BE2C (cell line): ENCODE data around the gene ANKFN1.

Experiments
- DNase-seq: peaks from one replicate; pipeline ENCODE4 v3.0.0-alpha.2; 2020
- H3K27me3 ChIP-seq: fragments of 250-450 bp; sonication (Bioruptor Pico); 2 replicates; pipeline ENCODE4 v1.5.1; 2020; ENCODE audit warnings: mild to moderate bottlenecking
- H3K36me3 ChIP-seq: fragments of 250-450 bp; sonication (Bioruptor Pico); 2 replicates; pipeline ENCODE4 v1.5.1; 2020; ENCODE audit warnings: mild to moderate bottlenecking
- H3K4me1 ChIP-seq: fragments of 250-450 bp; sonication (Bioruptor Pico); 2 replicates; pipeline ENCODE4 v1.5.1; 2020
- H3K4me3 ChIP-seq: 2 replicates; pipeline ENCODE4 v1.5.1; 2011; ENCODE audit warnings: low read depth, low read length
- H3K9me3 ChIP-seq: fragments of 250-450 bp; sonication (Bioruptor Pico); 2 replicates; pipeline ENCODE4 v1.5.1; 2020
- TF ChIP-seq, protein P1 (sequence below): IDR thresholded peaks from 2 replicates; pipeline ENCODE4 v1.5.1; 2012; ENCODE audit warnings: mild to moderate bottlenecking, low read depth, low read length

The ANKFN1 gene

DNA sequence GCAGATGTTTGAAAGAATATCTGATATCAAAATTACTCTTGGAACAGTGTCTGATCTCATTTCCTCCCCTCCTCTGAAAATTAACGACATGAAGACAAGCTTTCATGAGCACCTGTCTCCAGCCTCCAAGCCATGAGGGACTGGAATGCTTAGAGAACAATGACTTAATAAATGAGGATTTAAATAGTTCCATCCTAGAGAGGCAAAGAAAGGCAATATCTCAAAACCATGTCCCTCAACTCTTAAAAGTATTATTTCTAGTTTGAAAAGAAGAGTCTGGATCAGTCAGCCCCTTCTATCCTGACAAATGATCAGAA is 137.5 kb downstream of the ANKFN1 start:
- Histone ChIP-seq H3K36me3 (no peaks in the 10 kb centered on the region), H3K4me3 (no peak overlapping the region), H3K4me1 (no peaks in the 10 kb centered on the region), H3K9me3 (no peaks in the 10 kb centered on the region), H3K27me3 (no peaks in the 10 kb centered on the region)
- DNase-seq, result no peak
- TF ChIP-seq, protein P1, sequence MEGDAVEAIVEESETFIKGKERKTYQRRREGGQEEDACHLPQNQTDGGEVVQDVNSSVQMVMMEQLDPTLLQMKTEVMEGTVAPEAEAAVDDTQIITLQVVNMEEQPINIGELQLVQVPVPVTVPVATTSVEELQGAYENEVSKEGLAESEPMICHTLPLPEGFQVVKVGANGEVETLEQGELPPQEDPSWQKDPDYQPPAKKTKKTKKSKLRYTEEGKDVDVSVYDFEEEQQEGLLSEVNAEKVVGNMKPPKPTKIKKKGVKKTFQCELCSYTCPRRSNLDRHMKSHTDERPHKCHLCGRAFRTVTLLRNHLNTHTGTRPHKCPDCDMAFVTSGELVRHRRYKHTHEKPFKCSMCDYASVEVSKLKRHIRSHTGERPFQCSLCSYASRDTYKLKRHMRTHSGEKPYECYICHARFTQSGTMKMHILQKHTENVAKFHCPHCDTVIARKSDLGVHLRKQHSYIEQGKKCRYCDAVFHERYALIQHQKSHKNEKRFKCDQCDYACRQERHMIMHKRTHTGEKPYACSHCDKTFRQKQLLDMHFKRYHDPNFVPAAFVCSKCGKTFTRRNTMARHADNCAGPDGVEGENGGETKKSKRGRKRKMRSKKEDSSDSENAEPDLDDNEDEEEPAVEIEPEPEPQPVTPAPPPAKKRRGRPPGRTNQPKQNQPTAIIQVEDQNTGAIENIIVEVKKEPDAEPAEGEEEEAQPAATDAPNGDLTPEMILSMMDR, result no peak

DNA sequence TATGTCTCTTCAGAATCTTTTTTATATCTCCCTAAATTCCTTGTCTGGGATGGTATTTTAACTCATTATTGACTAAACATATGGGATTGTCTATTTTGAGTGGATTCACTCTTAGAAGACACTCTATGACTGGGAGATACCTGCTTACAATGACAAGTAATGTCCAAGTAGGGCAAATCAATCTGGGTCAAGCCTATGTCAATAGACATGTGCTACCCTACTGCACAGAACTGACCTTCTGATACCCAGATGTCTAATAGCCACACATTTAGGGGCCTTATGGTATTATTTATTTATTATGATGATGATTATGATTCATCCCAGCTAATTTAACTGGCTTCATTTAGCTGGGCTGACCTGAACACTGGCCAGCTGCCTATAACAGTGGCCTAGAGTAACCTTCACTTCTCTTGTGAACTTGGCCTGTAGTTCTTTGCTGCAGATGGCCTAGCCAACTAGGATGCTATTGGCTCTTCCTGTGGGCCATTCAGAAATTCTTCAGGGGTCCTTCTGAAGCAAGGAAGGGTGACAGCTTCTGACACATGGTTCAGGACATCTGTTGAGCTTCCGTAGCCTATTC is 138.0 kb downstream of the ANKFN1 start:
- H3K4me1 ChIP-seq, result no peaks in the 10 kb centered on the region
- DNase-seq, result no peak
- TF ChIP-seq, protein P1, result no peak
- H3K4me3 ChIP-seq, result no peak overlapping the region
- no peaks in the 10 kb centered on the region for H3K9me3 ChIP-seq
- H3K27me3 ChIP-seq, result no peaks in the 10 kb centered on the region; the same call in 1 of the 2 replicates
- no peaks in the 10 kb centered on the region for H3K36me3 ChIP-seq

DNA sequence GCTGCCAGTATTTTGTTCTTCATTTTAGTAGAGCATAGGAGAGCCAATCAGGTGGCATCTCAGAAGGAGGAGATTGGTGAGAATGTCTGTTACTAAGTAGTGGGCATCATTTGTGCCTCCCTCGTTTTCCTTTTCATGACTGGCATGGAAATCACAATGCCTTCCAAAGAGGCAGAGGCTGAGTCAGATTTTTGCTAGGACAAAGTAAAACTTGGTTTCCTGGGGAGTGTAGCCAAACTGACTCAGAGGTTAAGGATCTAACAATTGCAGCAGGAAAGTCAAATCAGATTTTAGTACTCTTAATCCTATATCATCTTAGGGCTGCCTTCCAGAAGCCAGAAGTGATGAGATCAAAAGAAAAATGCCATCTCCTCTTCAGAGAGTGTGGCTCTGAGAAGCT is 138.7 kb downstream of the ANKFN1 start:
- no peaks in the 10 kb centered on the region for H3K9me3 ChIP-seq
- peaks cover under 1% of the 10 kb centered on the region; the same call in 1 of the 2 replicates for H3K27me3 ChIP-seq
- no peak overlapping the region for H3K4me3 ChIP-seq
- no peaks in the 10 kb centered on the region for H3K36me3 ChIP-seq
- no peaks in the 10 kb centered on the region for H3K4me1 ChIP-seq
- DNase-seq, result no peak
- TF ChIP-seq, protein P1, result no peak

DNA sequence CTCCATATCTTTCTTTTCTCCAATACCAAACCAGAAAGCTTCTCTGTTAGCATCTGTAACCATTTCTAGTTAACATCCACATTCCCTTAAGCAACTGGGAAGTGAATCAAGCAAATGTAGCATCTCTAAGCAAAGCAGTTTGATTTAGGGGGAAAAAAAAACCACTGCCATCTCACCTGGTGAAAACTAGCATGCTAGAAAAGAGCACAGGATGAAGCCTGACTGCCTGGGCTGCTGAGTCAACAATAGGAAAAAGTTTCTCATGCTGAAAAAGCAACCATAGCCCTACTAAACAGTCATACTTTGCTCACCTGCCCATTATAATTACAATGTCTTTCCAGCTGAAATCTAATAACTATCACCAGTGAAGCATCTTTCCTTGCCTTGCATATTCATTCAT is 139.3 kb downstream of the ANKFN1 start:
- Histone ChIP-seq H3K4me3 (no peak overlapping the region), H3K9me3 (no peaks in the 10 kb centered on the region), H3K27me3 (peaks cover 7% of the 10 kb centered on the region; the same call in 1 of the 2 replicates), H3K36me3 (no peaks in the 10 kb centered on the region), H3K4me1 (no peaks in the 10 kb centered on the region)
- DNase-seq, result no peak
- TF ChIP-seq, protein P1, result no peak

DNA sequence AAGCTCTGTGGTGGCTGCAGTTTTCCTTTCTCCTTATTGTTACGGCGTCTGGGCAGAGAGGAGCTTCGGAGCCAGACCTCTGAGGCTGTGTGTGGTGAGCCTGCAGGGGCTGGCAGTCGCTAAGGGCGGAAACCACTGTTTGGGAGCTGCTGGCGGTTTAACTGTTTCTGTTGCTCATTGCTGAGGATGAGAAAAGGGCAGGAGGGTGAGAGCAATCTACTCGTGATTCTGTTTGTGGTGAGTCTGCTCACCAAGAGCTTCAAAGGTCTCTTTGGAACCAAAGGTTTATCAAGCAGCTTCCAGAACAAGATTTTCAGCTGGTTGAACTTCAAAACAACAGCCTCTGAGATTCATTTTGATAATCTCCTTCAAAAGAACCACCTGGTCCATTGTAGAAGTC is 143.9 kb downstream of the ANKFN1 start:
- TF ChIP-seq, protein P1, result no peak
- no peak for DNase-seq
- H3K9me3 ChIP-seq, result no peaks in the 10 kb centered on the region
- H3K27me3 ChIP-seq, result peaks cover 7% of the 10 kb centered on the region; the same call in 1 of the 2 replicates
- no peaks in the 10 kb centered on the region for H3K4me1 ChIP-seq
- H3K36me3 ChIP-seq, result no peaks in the 10 kb centered on the region
- H3K4me3 ChIP-seq, result no peak overlapping the region

DNA sequence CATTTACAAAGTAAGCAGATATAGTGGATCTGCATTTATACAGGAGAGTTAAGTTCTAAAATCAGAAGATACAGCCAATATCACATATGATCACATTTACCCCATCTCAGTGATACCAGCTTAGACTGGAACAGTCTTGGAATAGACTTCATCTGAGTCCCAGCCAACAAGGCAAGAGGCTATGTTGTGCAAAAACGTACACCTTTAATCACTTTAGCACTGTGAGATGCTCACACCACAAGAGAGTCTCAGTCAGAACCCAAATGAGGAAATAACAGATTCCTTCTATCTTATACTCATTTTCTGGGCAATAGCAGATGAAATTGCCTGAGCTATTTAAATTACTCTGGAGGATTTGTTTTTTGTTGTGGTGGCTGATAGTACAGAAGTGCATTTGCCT is 145.6 kb downstream of the ANKFN1 start:
- DNase-seq, result no peak
- TF ChIP-seq, protein P1, result no peak
- peaks cover 7% of the 10 kb centered on the region; the same call in 1 of the 2 replicates for H3K27me3 ChIP-seq

More for the DNA sequence above, 145.6 kb downstream of the ANKFN1 start:
- no peaks in the 10 kb centered on the region for H3K4me1 ChIP-seq
- H3K9me3 ChIP-seq, result no peaks in the 10 kb centered on the region
- H3K36me3 ChIP-seq, result no peaks in the 10 kb centered on the region
- no peak overlapping the region for H3K4me3 ChIP-seq
